NB4 (cell line): ENCODE measurements around the gene LMTK2.

Source experiments
- CTCF ChIP-seq: IDR thresholded peaks from one replicate; pipeline ENCODE4 v1.5.1; 2012; ENCODE audit warnings: low read depth, low read length
- MAX ChIP-seq: IDR thresholded peaks from 2 replicates; pipeline ENCODE4 v1.6.1; 2011; ENCODE audit warnings: low read depth, low read length
- MYC ChIP-seq: IDR thresholded peaks from 2 replicates; pipeline ENCODE4 v1.6.1; 2011; ENCODE audit warnings: low read depth, low read length
- POLR2A ChIP-seq: IDR thresholded peaks from 2 replicates; pipeline ENCODE4 v1.6.1; 2011; ENCODE audit warnings: mild to moderate bottlenecking; ENCODE audit not compliant: insufficient read length; ENCODE audit errors: extremely low read depth

- TF ChIP-seq CTCF (no peak), MYC (peak; percentile 94), POLR2A (no peak), MAX (peak; percentile 94)
These were observed 95.9 kb downstream of the LMTK2 start for GRCh38 chr7:98202367-98203195.
